Common myeloid progenitor, CD34-positive (primary cell): ENCODE results near the gene MGAM2.
"Not testable (repeated sequence)": the region's sequence is repeated elsewhere in the genome, so short reads cannot be mapped to it uniquely, and the experiment has no call there.

Experiments used
- CTCF ChIA-PET: fragments of 350-600 bp; sonication (Branson Sonifier 250); formaldehyde crosslinking; loops from one replicate; lab custom pipeline; 2021; ENCODE audit warnings: antibody characterized with exemption; lab: Charles Lee
- POLR2A ChIA-PET: fragments of 350-600 bp; sonication (Branson Sonifier 250); formaldehyde crosslinking; loops from one replicate; lab custom pipeline; 2021; ENCODE audit warnings: antibody characterized with exemption; lab: Charles Lee
- DNase-seq, 3 donors: peaks; one replicate each; pipeline versions ENCODE4 v3.0.0 to v3.0.0-alpha.2; 2013
- H3K27ac ChIP-seq, 2 experiments: 1 replicate in 1 of 2; 2 replicates in 1 of 2; pipeline ENCODE4 v1.7.0; 2013; ENCODE audit warnings: inconsistent platforms in 2 of 2, low read length in 2 of 2, mild to moderate bottlenecking in 2 of 2, low read depth in 1 of 2, moderate library complexity in 1 of 2; ENCODE audit not compliant: severe bottlenecking in 2 of 2, insufficient read depth in 1 of 2, poor library complexity in 1 of 2
- H3K27me3 ChIP-seq, 5 experiments: replicated peaks in 2 of 5; 1 replicate in 3 of 5; 2 replicates in 2 of 5; pipeline versions ENCODE4 v1.6.1 to v1.7.0; 2013; ENCODE audit warnings: low read length in 4 of 5, mild to moderate bottlenecking in 2 of 5, moderate library complexity in 2 of 5, inconsistent platforms in 1 of 5; ENCODE audit not compliant: insufficient read depth in 5 of 5, control insufficient read depth in 4 of 5
- H3K36me3 ChIP-seq, 4 experiments: 1 replicate in 2 of 4; 2 replicates in 2 of 4; pipeline versions ENCODE4 v1.6.1 to v1.7.0; 2013; ENCODE audit warnings: low read length in 3 of 4, control low read depth in 1 of 4, mild to moderate bottlenecking in 1 of 4; ENCODE audit not compliant: control insufficient read depth in 4 of 4, insufficient read depth in 4 of 4
- H3K4me1 ChIP-seq, 4 experiments: 1 replicate in 3 of 4; 2 replicates in 1 of 4; pipeline versions ENCODE4 v1.6.1 to v1.7.1; 2013; ENCODE audit warnings: low read length in 3 of 4, mild to moderate bottlenecking in 3 of 4, control low read depth in 1 of 4, inconsistent platforms in 1 of 4, moderate library complexity in 1 of 4; ENCODE audit not compliant: control insufficient read depth in 4 of 4, insufficient read depth in 4 of 4; ENCODE audit errors: control extremely low read depth in 1 of 4
- H3K4me3 ChIP-seq, 7 experiments: 1 replicate in 4 of 7; 2 replicates in 3 of 7; pipeline versions ENCODE4 v1.5.1 to v1.7.0; 2013; ENCODE audit warnings: mild to moderate bottlenecking in 7 of 7, low read length in 6 of 7, moderate library complexity in 6 of 7, inconsistent platforms in 2 of 7, low read depth in 2 of 7, control low read depth in 1 of 7; ENCODE audit not compliant: insufficient read depth in 4 of 7, control insufficient read depth in 1 of 7; ENCODE audit errors: extremely low read depth in 1 of 7
- H3K9me3 ChIP-seq, 5 experiments: 1 replicate in 4 of 5; 2 replicates in 1 of 5; pipeline versions ENCODE4 v1.6.1 to v1.7.1; 2013; ENCODE audit warnings: low read length in 4 of 5, mild to moderate bottlenecking in 2 of 5, inconsistent platforms in 1 of 5, low read depth in 1 of 5, moderate library complexity in 1 of 5; ENCODE audit not compliant: control insufficient read depth in 4 of 5, insufficient read depth in 2 of 5; ENCODE audit errors: control extremely low read depth in 1 of 5
- WGBS: methylation state at CpG from one replicate; pipeline ENCODE4 v1.1.5; 2013; ENCODE audit not compliant: insufficient coverage; 5-methylcytosine and 5-hydroxymethylcytosine counted together

MGAM2 gene

GRCh38 chr7:142089035-142089434 is 22.5 kb upstream of the MGAM2 start:
- POLR2A ChIA-PET, result no interaction called here
- peaks cover 0 to 2% (median 0%) of the 10 kb centered on the region in 5 experiments for H3K27me3 ChIP-seq
- CTCF ChIA-PET, result no interaction called here
- H3K27ac ChIP-seq, result no peak overlapping the region
- WGBS, result 100% methylated on average over 1 of the region's 2 CpGs
- no peak overlapping the region for H3K4me3 ChIP-seq
- H3K9me3 ChIP-seq, result no peaks in the 10 kb centered on the region
- DNase-seq, result no peak
- H3K36me3 ChIP-seq, result no peaks in the 10 kb centered on the region
- H3K4me1 ChIP-seq, result no peaks in the 10 kb centered on the region

DNA sequence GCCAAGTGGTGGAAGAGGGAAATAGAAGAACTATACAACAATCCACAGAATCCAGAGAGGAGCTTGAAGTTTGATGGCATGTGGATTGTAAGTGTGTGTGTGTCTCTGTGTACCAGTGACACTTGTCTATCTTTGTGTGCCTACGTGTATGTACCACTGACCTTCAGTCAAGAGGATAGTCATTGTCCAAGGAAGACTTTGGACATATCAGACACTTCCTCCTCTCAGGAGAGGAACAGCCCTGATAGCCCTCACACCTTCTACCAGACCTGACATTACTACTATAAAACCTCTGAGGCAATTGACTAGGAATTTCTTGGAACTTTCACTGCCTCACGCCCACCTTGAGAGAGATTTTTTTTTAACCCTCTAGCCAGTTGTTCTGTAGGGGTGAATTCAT is 19.6 kb upstream of the MGAM2 start:
- 100% methylated on average over 1 of the region's 2 CpGs for WGBS
- no peak for DNase-seq

DNA sequence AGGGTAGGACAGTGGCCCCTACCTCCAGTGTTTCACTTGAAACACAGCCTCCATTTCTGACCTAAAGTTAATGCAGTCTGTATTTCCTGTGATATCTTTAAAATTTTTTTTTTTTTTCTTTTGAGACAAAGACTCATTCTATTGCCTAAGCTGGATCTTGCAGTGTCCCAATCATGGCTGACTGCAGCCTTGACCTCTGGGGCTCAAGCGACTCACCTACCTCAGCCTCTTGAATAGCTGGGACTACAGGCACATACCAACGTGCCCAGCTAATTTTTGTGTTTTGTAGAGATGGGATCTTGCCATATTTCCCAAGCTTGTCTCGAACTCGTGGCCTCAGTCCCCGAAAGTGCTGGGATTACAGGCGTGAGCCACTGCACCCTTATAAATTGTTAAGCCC is 16.7 kb upstream of the MGAM2 start:
- Histone ChIP-seq H3K4me1 (peaks cover 0 to 5% (median 0%) of the 10 kb centered on the region in 4 experiments), H3K36me3 (no peaks in the 10 kb centered on the region), H3K9me3 (no peaks in the 10 kb centered on the region), H3K27me3 (no peaks in the 10 kb centered on the region), H3K27ac (no peak overlapping the region), H3K4me3 (no peak overlapping the region)
- 100% methylated on average over 4 of the region's 6 CpGs for WGBS
- ChIA-PET POLR2A (no interaction called here), CTCF (no interaction called here)
- no peak for DNase-seq

More for the DNA sequence above, 19.6 kb upstream of the MGAM2 start:
- Histone ChIP-seq H3K9me3 (no peaks in the 10 kb centered on the region), H3K4me3 (no peak overlapping the region), H3K27ac (no peak overlapping the region), H3K4me1 (no peaks in the 10 kb centered on the region), H3K27me3 (no peaks in the 10 kb centered on the region), H3K36me3 (no peaks in the 10 kb centered on the region)
- CTCF ChIA-PET, result no interaction called here
- POLR2A ChIA-PET, result no interaction called here

DNA sequence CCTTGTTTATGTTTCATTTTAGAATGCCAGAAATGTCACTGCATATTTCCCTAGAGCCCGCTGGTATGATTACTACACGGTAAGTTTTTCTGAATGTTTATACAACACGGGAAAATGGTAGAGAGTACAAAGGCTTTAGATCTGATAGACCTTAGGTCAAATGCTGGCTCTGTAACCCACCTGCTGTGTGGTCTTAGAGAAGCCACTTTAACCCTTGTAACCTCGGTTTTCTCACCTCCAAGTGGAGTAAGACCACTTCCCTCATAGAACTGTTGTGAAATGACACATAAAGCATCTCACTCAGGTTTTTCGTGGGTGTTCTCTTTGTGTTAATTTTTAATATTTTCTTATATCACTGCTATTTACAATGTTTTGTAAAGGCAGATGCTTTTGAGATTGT is 13.9 kb upstream of the MGAM2 start:
- CTCF ChIA-PET, result no interaction called here
- H3K4me1 ChIP-seq, result peaks cover 0 to 5% (median 0%) of the 10 kb centered on the region in 4 experiments
- POLR2A ChIA-PET, result no interaction called here

DNA sequence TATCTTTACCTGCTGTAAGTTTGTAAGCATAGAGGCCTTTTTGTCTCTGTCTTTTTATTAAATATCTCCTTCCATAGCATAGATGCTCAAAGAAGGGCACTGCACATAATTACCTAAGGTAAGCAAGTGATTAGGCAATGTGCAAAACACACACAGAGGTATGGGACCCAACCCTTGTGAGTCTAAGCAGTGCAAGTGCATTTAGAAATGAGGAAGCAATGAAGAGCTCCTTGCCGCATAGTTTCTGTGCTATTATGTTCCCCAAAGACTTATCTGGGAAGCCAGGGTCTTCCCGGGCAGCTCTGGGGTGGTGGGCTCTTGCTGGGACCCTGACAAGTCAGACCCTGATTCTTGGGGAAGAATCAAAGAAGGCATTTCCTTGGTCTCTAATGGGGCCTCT is 13.5 kb upstream of the MGAM2 start:
- POLR2A ChIA-PET, result no interaction called here
- Histone ChIP-seq H3K9me3 (no peaks in the 10 kb centered on the region), H3K36me3 (no peaks in the 10 kb centered on the region), H3K4me3 (no peak overlapping the region), H3K4me1 (peaks cover 0 to 5% (median 0%) of the 10 kb centered on the region in 4 experiments), H3K27ac (no peak overlapping the region), H3K27me3 (no peaks in the 10 kb centered on the region)
- WGBS, result 25% methylated on average over 1 of the region's 2 CpGs
- CTCF ChIA-PET, result no interaction called here
- no peak for DNase-seq

More for the DNA sequence above, 13.9 kb upstream of the MGAM2 start:
- Histone ChIP-seq H3K4me3 (no peak overlapping the region), H3K36me3 (no peaks in the 10 kb centered on the region), H3K27ac (no peak overlapping the region), H3K9me3 (no peaks in the 10 kb centered on the region), H3K27me3 (no peaks in the 10 kb centered on the region)
- no peak for DNase-seq
- 97% methylated on average over 4 of the region's 5 CpGs for WGBS

GRCh38 chr7:142099347-142099746 is 12.2 kb upstream of the MGAM2 start:
- 100% methylated on average over 1 of the region's 1 CpG for WGBS
- CTCF ChIA-PET, POLR2A ChIA-PET, H3K27me3 ChIP-seq, H3K4me1 ChIP-seq, H3K27ac ChIP-seq, H3K36me3 ChIP-seq, H3K4me3 ChIP-seq, H3K9me3 ChIP-seq, DNase-seq: not testable (repeated sequence)

GRCh38 chr7:142100634-142101033 is 10.9 kb upstream of the MGAM2 start:
- Histone ChIP-seq H3K27ac (no peak overlapping the region), H3K9me3 (no peaks in the 10 kb centered on the region), H3K4me3 (no peak overlapping the region), H3K27me3 (no peaks in the 10 kb centered on the region), H3K4me1 (peaks cover 0 to 19% (median 6%) of the 10 kb centered on the region in 4 experiments), H3K36me3 (no peaks in the 10 kb centered on the region)
- DNase-seq, result no peak
- no CpG with 5 or more reads among the region's 1 CpG for WGBS
- ChIA-PET POLR2A (no interaction called here), CTCF (no interaction called here)
